Vagina (tissue), 2 donors: Measurements from ENCODE around the gene NAA15.

Experiments
- CTCF ChIP-seq, 3 experiments: fragments of 450-650 bp in 2 of 3; fragments of 200-600 bp in 1 of 3; sonication (generic) in 1 of 3; IDR thresholded peaks; one replicate each; pipeline ENCODE4 v1.5.1; 2017 to 2019; ENCODE audit warnings: antibody characterized with exemption in 3 of 3, mild to moderate bottlenecking in 2 of 3, moderate library complexity in 2 of 3
- POLR2A ChIP-seq, 2 donors: fragments of 450-650 bp; IDR thresholded peaks; one replicate each; pipeline ENCODE4 v1.6.1; 2017; ENCODE audit warnings: antibody characterized with exemption in 2 of 2, mild to moderate bottlenecking in 2 of 2, moderate library complexity in 2 of 2

- TF ChIP-seq POLR2A (IDR thresholded peaks at IDR 0.05) (no peak), CTCF (IDR thresholded peaks at IDR 0.05) (no peak)
These were observed 100.1 kb downstream of the NAA15 start for GRCh38 chr4:139401368-139401767.
